Coronary artery (tissue), 2 donors: Measurements from ENCODE around the gene MAML3.
A peak's percentile ranks its signal among the peaks of the same experiment; 100 is the strongest.

ENCODE experiments used
- DNase-seq: peaks from one replicate; pipeline ENCODE4 v3.0.0-alpha.2; 2017; ENCODE audit warnings: low spot score
- H3K27ac ChIP-seq, 2 donors: fragments of 200-600 bp; sonication (generic); one replicate each; pipeline ENCODE4 v1.5.1; 2016 to 2019
- H3K4me3 ChIP-seq: fragments of 200-600 bp; sonication (generic); 2 replicates; pipeline ENCODE4 v1.5.1; 2016; ENCODE audit warnings: mild to moderate bottlenecking, moderate library complexity
- TF ChIP-seq, protein P1 (sequence below): fragments of 200-600 bp; sonication (generic); IDR thresholded peaks from one replicate; pipeline ENCODE4 v1.5.1; 2019; ENCODE audit warnings: antibody characterized with exemption

Gene MAML3

DNA sequence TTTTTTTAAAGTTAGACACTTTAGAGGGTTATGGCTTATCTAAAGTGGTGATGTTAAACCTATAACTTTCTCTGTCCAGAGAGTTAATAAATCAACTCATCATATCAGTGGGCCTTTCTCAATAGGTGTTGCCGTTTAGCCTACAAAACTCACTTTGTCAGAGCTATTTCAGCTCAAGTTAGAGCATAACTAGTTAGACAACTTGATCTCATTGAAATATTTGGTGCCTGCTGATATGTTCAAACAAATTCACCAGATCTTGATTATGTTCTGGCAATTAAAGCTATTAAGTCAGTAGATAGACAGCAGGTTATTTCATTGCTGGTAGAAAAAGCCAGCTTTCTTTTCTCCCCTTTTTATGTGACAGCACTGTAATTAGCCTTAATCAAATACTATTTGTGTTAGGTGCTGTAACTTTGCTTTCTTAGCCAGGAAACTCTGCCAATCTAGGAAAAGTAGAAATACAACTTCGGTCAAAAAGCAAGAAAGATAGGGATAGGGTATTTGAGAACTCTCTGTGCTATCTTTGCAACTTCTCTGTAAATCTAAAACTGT, 191.8 kb downstream of the MAML3 start:
- DNase-seq = no peak
- Histone ChIP-seq H3K27ac (peak overlapping the region in 1 of 2 donors; percentile 20), H3K4me3 (no peak overlapping the region)
- TF ChIP-seq, protein P1, sequence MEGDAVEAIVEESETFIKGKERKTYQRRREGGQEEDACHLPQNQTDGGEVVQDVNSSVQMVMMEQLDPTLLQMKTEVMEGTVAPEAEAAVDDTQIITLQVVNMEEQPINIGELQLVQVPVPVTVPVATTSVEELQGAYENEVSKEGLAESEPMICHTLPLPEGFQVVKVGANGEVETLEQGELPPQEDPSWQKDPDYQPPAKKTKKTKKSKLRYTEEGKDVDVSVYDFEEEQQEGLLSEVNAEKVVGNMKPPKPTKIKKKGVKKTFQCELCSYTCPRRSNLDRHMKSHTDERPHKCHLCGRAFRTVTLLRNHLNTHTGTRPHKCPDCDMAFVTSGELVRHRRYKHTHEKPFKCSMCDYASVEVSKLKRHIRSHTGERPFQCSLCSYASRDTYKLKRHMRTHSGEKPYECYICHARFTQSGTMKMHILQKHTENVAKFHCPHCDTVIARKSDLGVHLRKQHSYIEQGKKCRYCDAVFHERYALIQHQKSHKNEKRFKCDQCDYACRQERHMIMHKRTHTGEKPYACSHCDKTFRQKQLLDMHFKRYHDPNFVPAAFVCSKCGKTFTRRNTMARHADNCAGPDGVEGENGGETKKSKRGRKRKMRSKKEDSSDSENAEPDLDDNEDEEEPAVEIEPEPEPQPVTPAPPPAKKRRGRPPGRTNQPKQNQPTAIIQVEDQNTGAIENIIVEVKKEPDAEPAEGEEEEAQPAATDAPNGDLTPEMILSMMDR = no peak

DNA sequence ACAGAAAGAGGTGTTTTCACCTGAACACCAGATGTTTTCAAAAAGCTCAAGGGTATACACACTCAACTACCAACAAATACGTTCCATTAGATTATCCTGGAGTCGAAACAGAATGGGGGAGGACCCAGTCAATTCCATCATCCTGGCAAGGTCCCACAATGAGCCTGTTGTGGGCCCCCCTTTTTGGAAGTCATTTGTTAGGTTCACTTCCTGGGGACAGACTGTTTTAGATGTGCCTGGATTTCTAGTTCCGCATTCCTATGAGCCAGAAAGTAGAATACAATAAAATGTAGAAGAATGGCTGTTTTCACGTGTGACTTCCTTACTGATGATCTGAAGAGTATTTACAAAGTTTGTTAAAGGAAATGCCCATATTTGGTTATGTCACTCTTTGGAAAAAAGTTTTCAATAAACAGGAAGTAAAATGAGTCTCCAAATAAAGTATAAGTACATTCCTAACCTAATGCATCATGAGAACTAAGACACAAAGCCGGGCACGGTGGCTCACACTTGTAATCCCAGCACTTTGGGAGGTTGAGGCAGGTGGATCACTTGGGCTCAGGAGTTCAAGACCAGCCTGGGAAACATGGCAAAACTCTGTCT, 192.5 kb downstream of the MAML3 start:
- no peak for DNase-seq
- TF ChIP-seq, protein P1 = no peak
- Histone ChIP-seq H3K27ac (no peak overlapping the region), H3K4me3 (no peak overlapping the region)

DNA sequence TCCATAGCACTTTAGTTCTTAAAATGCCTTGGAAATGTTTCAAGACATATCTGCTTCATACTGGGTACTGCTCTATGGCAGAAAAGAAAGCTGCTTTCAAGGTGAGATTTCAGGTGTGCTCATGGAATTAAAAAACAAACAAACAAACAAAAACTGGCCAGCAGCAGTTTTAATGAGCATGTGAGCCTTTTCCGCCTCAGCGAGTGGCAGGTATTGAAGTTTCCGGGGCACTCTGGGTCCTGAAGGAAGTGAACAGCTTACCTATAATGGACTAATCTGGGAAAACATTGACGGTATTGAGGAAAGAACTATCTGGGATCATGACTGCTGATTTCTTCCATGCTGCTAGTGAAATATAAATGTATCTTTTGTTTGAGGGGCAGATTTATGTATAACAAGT, 194.6 kb downstream of the MAML3 start:
- Histone ChIP-seq H3K27ac (no peak overlapping the region), H3K4me3 (no peak overlapping the region)
- no peak for DNase-seq
- TF ChIP-seq, protein P1 = no peak

DNA sequence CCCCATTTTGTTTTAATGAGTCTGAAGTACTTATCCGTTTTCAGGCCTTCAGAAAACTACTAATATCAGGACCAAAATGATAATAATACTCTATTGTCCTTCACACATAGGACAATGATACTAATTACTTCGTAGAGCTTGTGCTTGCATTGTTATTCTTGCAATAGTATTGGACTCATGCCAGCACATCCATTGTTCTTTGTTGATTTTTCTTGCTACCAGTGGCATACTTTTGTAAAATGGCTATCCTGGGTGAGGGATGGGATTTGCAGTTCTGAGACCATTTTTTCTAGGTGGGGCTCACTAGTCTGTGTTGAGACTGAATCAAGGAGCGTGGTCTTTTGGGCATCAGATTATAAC, 195.3 kb downstream of the MAML3 start:
- no peak overlapping the region for H3K27ac ChIP-seq

DNA sequence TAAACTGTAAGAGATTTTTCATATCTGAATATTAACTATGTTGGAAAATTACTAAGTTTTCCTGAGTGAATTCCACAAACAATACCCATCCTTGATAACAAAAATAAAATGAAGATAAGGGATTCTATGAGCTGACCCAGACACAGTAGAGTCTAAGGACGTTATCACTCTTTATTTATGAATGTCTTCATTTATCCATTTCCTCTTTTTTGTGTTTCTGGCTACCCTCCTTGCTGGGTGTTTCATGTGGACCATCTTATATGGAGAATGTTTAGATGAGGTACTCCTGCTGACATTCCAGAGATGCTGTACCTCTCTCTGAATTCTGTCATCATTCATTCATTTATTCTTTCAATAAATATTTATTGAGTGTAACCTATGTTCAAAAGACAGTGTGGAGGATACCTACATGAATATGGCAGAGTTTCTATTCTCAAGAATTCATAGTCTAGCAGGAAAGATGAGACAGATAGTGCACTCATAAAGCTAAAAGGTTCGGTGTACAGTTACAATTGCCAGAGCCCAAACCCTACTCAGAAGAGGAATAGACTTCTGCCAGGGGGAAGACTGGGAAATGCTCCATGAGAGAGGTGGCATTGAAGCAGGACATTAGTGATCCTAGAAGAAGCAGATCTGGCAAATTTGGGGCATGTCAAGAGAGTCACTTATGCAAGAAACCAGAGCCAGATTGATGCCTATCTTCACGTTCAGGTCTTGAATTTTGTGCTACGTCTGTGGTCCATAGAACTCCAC, 195.8 kb downstream of the MAML3 start:
- TF ChIP-seq, protein P1 = no peak
- Histone ChIP-seq H3K4me3 (no peak overlapping the region), H3K27ac (no peak overlapping the region)
- no peak for DNase-seq

More for the DNA sequence above, 195.3 kb downstream of the MAML3 start:
- H3K4me3 ChIP-seq = no peak overlapping the region
- TF ChIP-seq, protein P1 = no peak
- DNase-seq = no peak

DNA sequence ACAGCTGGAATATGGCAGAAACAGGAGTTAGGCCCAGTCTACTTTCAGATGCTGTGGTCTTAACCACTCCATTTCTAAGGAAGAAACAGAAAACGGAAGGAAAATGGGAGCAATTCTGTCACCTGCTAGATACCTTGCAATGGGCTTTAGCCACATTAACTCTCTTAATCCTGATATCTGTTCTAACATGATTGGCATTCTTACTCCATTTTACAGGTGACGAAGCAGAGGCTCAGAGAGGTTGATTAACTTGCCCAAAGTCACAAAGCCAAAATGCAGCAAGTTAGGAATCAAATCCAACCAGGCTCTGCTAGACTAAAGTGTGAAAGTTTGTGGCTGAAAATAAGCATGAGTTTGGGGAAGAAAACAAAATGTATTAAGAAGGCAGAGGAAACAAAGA, 196.9 kb downstream of the MAML3 start:
- no peak for DNase-seq
- TF ChIP-seq, protein P1 = no peak
- Histone ChIP-seq H3K27ac (peak overlapping the region in 1 of 2 donors; percentile 39), H3K4me3 (peak overlapping the region; percentile 53)
